ENCODE measurements around the gene PPP1R7.

- no peak for TF ChIP-seq EZH2phosphoT487 (IDR thresholded peaks at IDR 0.05; ENCODE audit: borderline replicate concordance)
- TF ChIP-seq, protein P1, sequence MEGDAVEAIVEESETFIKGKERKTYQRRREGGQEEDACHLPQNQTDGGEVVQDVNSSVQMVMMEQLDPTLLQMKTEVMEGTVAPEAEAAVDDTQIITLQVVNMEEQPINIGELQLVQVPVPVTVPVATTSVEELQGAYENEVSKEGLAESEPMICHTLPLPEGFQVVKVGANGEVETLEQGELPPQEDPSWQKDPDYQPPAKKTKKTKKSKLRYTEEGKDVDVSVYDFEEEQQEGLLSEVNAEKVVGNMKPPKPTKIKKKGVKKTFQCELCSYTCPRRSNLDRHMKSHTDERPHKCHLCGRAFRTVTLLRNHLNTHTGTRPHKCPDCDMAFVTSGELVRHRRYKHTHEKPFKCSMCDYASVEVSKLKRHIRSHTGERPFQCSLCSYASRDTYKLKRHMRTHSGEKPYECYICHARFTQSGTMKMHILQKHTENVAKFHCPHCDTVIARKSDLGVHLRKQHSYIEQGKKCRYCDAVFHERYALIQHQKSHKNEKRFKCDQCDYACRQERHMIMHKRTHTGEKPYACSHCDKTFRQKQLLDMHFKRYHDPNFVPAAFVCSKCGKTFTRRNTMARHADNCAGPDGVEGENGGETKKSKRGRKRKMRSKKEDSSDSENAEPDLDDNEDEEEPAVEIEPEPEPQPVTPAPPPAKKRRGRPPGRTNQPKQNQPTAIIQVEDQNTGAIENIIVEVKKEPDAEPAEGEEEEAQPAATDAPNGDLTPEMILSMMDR (conservative IDR thresholded peaks at IDR 0.05; ENCODE audit: low read length), result no peak
Measured at GRCh38 chr2:241155936-241156335, 5.7 kb downstream of the PPP1R7 start.

All from Loucy (cell line).